Iris pigment epithelial cell (primary cell): ENCODE measurements around the gene ILDR2.
A peak's percentile ranks its signal among the peaks of the same experiment; 100 is the strongest.
"Not testable (repeated sequence)": the region's sequence is repeated elsewhere in the genome, so short reads cannot be mapped to it uniquely, and the experiment has no call there.

Experiments
- DNase-seq: peaks from one replicate; pipeline ENCODE4 v3.0.0-alpha.2; 2011; ENCODE audit warnings: low read depth

The ILDR2 gene

GRCh38 chr1:166888373-166889111 is 86.8 kb downstream of the ILDR2 start:
- no peak for DNase-seq

- no peak for DNase-seq
These were observed 90.4 kb downstream of the ILDR2 start for GRCh38 chr1:166884971-166885370.

- peak; percentile 22 for DNase-seq
These were observed 91.2 kb downstream of the ILDR2 start for GRCh38 chr1:166884040-166884642.

- DNase-seq: no peak
These were observed 92.4 kb downstream of the ILDR2 start for GRCh38 chr1:166882893-166883292.

GRCh38 chr1:166878173-166878917 is 97.0 kb downstream of the ILDR2 start:
- not testable (repeated sequence) for DNase-seq

GRCh38 chr1:166876540-166876838 is 98.9 kb downstream of the ILDR2 start:
- no peak for DNase-seq

GRCh38 chr1:166875734-166876539 is 99.4 kb downstream of the ILDR2 start, which contains the start of gene TADA1:
Gene TADA1 (minus strand): TSS chr1:166876264. CDS start chr1:166876233, 31 bp downstream.
- peak; percentile 98 for DNase-seq

- DNase-seq: no peak
These were observed 100.0 kb downstream of the ILDR2 start for GRCh38 chr1:166875302-166875733.

- DNase-seq: no peak
These were observed 100.9 kb downstream of the ILDR2 start for GRCh38 chr1:166874464-166874863.

- DNase-seq: no peak
These were observed 104.8 kb downstream of the ILDR2 start for GRCh38 chr1:166870584-166870983.

GRCh38 chr1:166869318-166870099 is 105.8 kb downstream of the ILDR2 start:
- no peak for DNase-seq

GRCh38 chr1:166868639-166869038 is 106.7 kb downstream of the ILDR2 start:
- DNase-seq: no peak

GRCh38 chr1:166865926-166866325 is 109.4 kb downstream of the ILDR2 start:
- DNase-seq: peak; percentile 13

- DNase-seq: no peak
These were observed 115.7 kb downstream of the ILDR2 start for GRCh38 chr1:166859597-166859996.

GRCh38 chr1:166858726-166859419 is 116.5 kb downstream of the ILDR2 start:
- DNase-seq: no peak
